A549 (cell line): ENCODE data around the gene PIK3CA. TPM values are rescaled to one million over a fixed set of nuclear protein-coding genes. Genes with fewer than 3 reads are reported as not detected.
A peak's percentile ranks its signal among the peaks of the same experiment; 100 is the strongest.
"Not testable (repeated sequence)": the region's sequence is repeated elsewhere in the genome, so short reads cannot be mapped to it uniquely, and the experiment has no call there.

ENCODE experiments used
- ATAC-seq, 2 experiments: fragments of 200-7000 bp in 1 of 2; fragments of >200 bp in 1 of 2; cut with Nextera tagmentation in 1 of 2; cut with Tn5 transposase in 1 of 2; 3 replicates each; pipeline versions ENCODE4 v1.8.0 to v1.9.1; 2018 to 2020; ENCODE audit warnings: mild to moderate bottlenecking in 1 of 2, moderate library complexity in 1 of 2
- CTCF ChIA-PET: fragments of 300-600 bp; sonication (Branson Sonifier 250); formaldehyde crosslinking; extraction: SDS; loops from one replicate; lab custom pipeline; 2021; ENCODE audit warnings: antibody characterized with exemption, inconsistent platforms; lab: Yijun Ruan, JAX
- POLR2A ChIA-PET: fragments of 350-600 bp; formaldehyde crosslinking; extraction: SDS; loops from one replicate; lab custom pipeline; 2021; ENCODE audit warnings: antibody characterized with exemption, inconsistent platforms; lab: Yijun Ruan, JAX
- DNase-seq, 2 experiments: peaks; one replicate each; pipeline versions ENCODE4 v3.0.0 to v3.0.0-alpha.2; 2011 to 2016; ENCODE audit warnings: low read depth in 1 of 2, low spot score in 1 of 2
- FAIRE-seq: peaks from 2 replicates; lab custom pipeline; 2011; peaks lifted over from hg19 to GRCh38; lab: Jason Lieb, UNC
- H3K27ac ChIP-seq, 2 experiments: fragments of >200 bp; sonication (Bioruptor Twin); formaldehyde crosslinking; 3 replicates each; pipeline ENCODE4 v1.5.1; 2016 to 2017
- H3K4me1 ChIP-seq: fragments of >200 bp; sonication (Bioruptor Twin); formaldehyde crosslinking; 3 replicates; pipeline ENCODE4 v1.6.1; 2016
- H3K4me2 ChIP-seq: fragments of >200 bp; sonication (Bioruptor Twin); formaldehyde crosslinking; 3 replicates; pipeline ENCODE4 v1.6.1; 2016
- H3K4me3 ChIP-seq: fragments of >200 bp; sonication (Bioruptor Twin); formaldehyde crosslinking; 3 replicates; pipeline ENCODE4 v1.5.1; 2016
- H3K9me3 ChIP-seq: fragments of >200 bp; sonication (Bioruptor Twin); formaldehyde crosslinking; 3 replicates; pipeline ENCODE4 v1.6.1; 2016
- CBX8 ChIP-seq: fragments of 200-600 bp; sonication (generic); IDR thresholded peaks from 2 replicates; pipeline ENCODE4 v1.6.1; 2016
- CHD4 ChIP-seq: fragments of 200-600 bp; sonication (generic); IDR thresholded peaks from 2 replicates; pipeline ENCODE4 v1.6.1; 2016; ENCODE audit warnings: antibody characterized with exemption, mild to moderate bottlenecking, borderline replicate concordance
- E2F6 ChIP-seq: IDR thresholded peaks from 2 replicates; pipeline ENCODE4 v1.6.1; 2012; ENCODE audit warnings: low read depth, borderline replicate concordance
- EP300 ChIP-seq, 2 experiments: fragments of >200 bp; sonication (Bioruptor Twin); formaldehyde crosslinking; IDR thresholded peaks; 2 replicates in 1 of 2; 3 replicates in 1 of 2; pipeline ENCODE4 v1.6.1; 2016 to 2017
- FOXS1 ChIP-seq: fragments of 250-450 bp; sonication (Bioruptor Pico); IDR thresholded peaks from 2 replicates; pipeline ENCODE4 v1.5.0; 2020; ENCODE audit warnings: mild to moderate bottlenecking, moderate library complexity
- HDAC2 ChIP-seq: fragments of 200-600 bp; sonication (generic); IDR thresholded peaks from 2 replicates; pipeline ENCODE4 v1.6.1; 2016
- HES2 ChIP-seq: fragments of >200 bp; sonication (Bioruptor Twin); formaldehyde crosslinking; IDR thresholded peaks from 2 replicates; pipeline ENCODE4 v1.6.1; 2016
- HEYL ChIP-seq: fragments of 250-450 bp; sonication (Bioruptor Pico); IDR thresholded peaks from 2 replicates; pipeline ENCODE4 v1.8.0; 2021; ENCODE audit warnings: mild to moderate bottlenecking, moderate library complexity
- KDM5A ChIP-seq: fragments of 200-600 bp; sonication (generic); IDR thresholded peaks from 2 replicates; pipeline ENCODE4 v1.6.1; 2016; ENCODE audit warnings: antibody characterized with exemption, mild to moderate bottlenecking
- NPAS2 ChIP-seq: fragments of 250-450 bp; sonication (Bioruptor Pico); IDR thresholded peaks from 2 replicates; pipeline ENCODE4 v1.8.0; 2022; ENCODE audit warnings: mild to moderate bottlenecking, moderate library complexity, borderline replicate concordance
- NR3C1 ChIP-seq: fragments of >200 bp; sonication (Bioruptor Twin); formaldehyde crosslinking; IDR thresholded peaks from 3 replicates; pipeline ENCODE4 v1.6.1; 2017
- PBX3 ChIP-seq: IDR thresholded peaks from 2 replicates; pipeline ENCODE4 v1.6.1; 2012
- PHF8 ChIP-seq: fragments of 200-600 bp; sonication (generic); IDR thresholded peaks from 2 replicates; pipeline ENCODE4 v1.6.1; 2016; ENCODE audit warnings: low read depth, mild to moderate bottlenecking, antibody characterized with exemption, moderate library complexity, borderline replicate concordance
- POLR2A ChIP-seq: IDR thresholded peaks from 2 replicates; pipeline ENCODE4 v1.6.1; 2012; ENCODE audit warnings: mild to moderate bottlenecking, low read length
- POLR2AphosphoS2 ChIP-seq: conservative IDR thresholded peaks from 2 replicates; pipeline ENCODE4 v1.6.1; 2012; ENCODE audit warnings: low read length, improper control_type of control experiment, inconsistent platforms
- RAD21 ChIP-seq, 2 experiments: fragments of >200 bp in 1 of 2; sonication (Bioruptor Twin) in 1 of 2; formaldehyde crosslinking in 1 of 2; IDR thresholded peaks in 1 of 2; conservative IDR thresholded peaks in 1 of 2; 2 replicates in 1 of 2; 3 replicates in 1 of 2; pipeline ENCODE4 v1.6.1; 2012 to 2018; ENCODE audit warnings: inconsistent platforms in 1 of 2
- RNF2 ChIP-seq: fragments of 200-600 bp; sonication (generic); IDR thresholded peaks from 2 replicates; pipeline ENCODE4 v1.6.1; 2016; ENCODE audit warnings: low read depth, mild to moderate bottlenecking, antibody characterized with exemption, moderate library complexity, borderline replicate concordance
- SREBF2 ChIP-seq: fragments of 450-650 bp; IDR thresholded peaks from 2 replicates; pipeline ENCODE4 v1.6.1; 2014; ENCODE audit warnings: mild to moderate bottlenecking, moderate library complexity
- TFCP2L1 ChIP-seq: fragments of 250-450 bp; sonication (Bioruptor Pico); IDR thresholded peaks from 2 replicates; pipeline ENCODE4 v1.5.0; 2021; ENCODE audit warnings: mild to moderate bottlenecking
- TP53 ChIP-seq: fragments of 250-450 bp; sonication (Bioruptor Pico); IDR thresholded peaks from 2 replicates; pipeline ENCODE4 v1.5.0; 2021; ENCODE audit warnings: mild to moderate bottlenecking, moderate library complexity
- ZSCAN20 ChIP-seq: fragments of 250-450 bp; sonication (Bioruptor Pico); IDR thresholded peaks from 2 replicates; pipeline ENCODE4 v1.8.0; 2022; ENCODE audit warnings: mild to moderate bottlenecking, moderate library complexity
- WGBS: methylation state at CpG from one replicate; pipeline ENCODE4 v1.1.6; 2017; ENCODE audit errors: missing lambda C conversion rate; 5-methylcytosine and 5-hydroxymethylcytosine counted together
- polyA plus RNA-seq, 4 experiments: library from polyadenylated mRNA; depleted of rRNA in 3 of 4; stranded (reverse); fragments of >200 nt; fragmentation: RNase III in 1 of 4; extraction: RNeasy Plus Mini Kit Qiagen cat#74134 plus additional on column Dnase treatment in 1 of 4; gene quantifications; 2 replicates in 3 of 4; 3 replicates in 1 of 4; pipeline ENCODE4 v1.2.3, GENCODE V29; 2011 to 2017

Gene PIK3CA
- polyA plus RNA-seq, 2 of the 4 experiments (the other 2 are of a cell fraction), result 6.2 to 10.3 TPM

- FAIRE-seq (no peak), ATAC-seq (no peak), DNase-seq (no peak)
- ChIA-PET POLR2A (no interaction called here), CTCF (no interaction called here)
- WGBS, result 47% methylated on average over 6 of the region's 6 CpGs
- H3K4me2 ChIP-seq, result peak within 1 kb of the TSS; percentile 49; the same call in 2 of the 3 replicates
- no peaks in the 10 kb centered on the region for H3K9me3 ChIP-seq
- no peak for TF ChIP-seq CHD4
- no peak for TF ChIP-seq EP300 (IDR thresholded peaks at IDR 0.05)
- TF ChIP-seq TFCP2L1 (CRISPR knock-in tag), result no peak
- peak within 1 kb of the TSS in 1 of 2 experiments; percentile 23; a peak in 1 of 6 replicates for H3K27ac ChIP-seq
- 0 out of 3 replicates have a peak, but pooled peaks cover 5% of the 10 kb centered on the region for H3K4me1 ChIP-seq
- H3K4me3 ChIP-seq, result no peak within 1 kb of the TSS
Measured at GRCh38 chr3:179250803-179251476, 102.8 kb downstream of the PIK3CA start, which contains the start of gene KCNMB3. Gene KCNMB3 (minus strand): TSS chr3:179251114. CDS start chr3:179250990, 124 bp downstream.

GRCh38 chr3:179256813-179257212 is 108.7 kb downstream of the PIK3CA start:
- Histone ChIP-seq H3K9me3 (peaks cover 7% of the 10 kb centered on the region; the same call in 1 of the 3 replicates), H3K4me1 (no peaks in the 10 kb centered on the region), H3K4me2 (no peak overlapping the region), H3K27ac (no peak overlapping the region), H3K4me3 (no peak overlapping the region)
- no peak for DNase-seq
- ChIA-PET POLR2A (no interaction called here), CTCF (no interaction called here)
- FAIRE-seq, result no peak
- ATAC-seq, result no peak
- WGBS, result 87% methylated on average over 2 of the region's 2 CpGs
- TF ChIP-seq POLR2AphosphoS2, result no peak
- TF ChIP-seq SREBF2, result no peak
- TF ChIP-seq NPAS2, result no peak
- TF ChIP-seq HES2, result no peak
- no peak for TF ChIP-seq NR3C1
- TF ChIP-seq FOXS1, result no peak
- TF ChIP-seq KDM5A, result no peak
- no peak for TF ChIP-seq RNF2
- no peak for TF ChIP-seq CHD4

GRCh38 chr3:179257742-179258141 is 109.6 kb downstream of the PIK3CA start:
- 97% methylated on average over 11 of the region's 11 CpGs for WGBS
- H3K4me1 ChIP-seq, H3K27ac ChIP-seq, DNase-seq, POLR2A ChIA-PET, CTCF ChIA-PET, ATAC-seq, H3K4me3 ChIP-seq, FAIRE-seq, H3K4me2 ChIP-seq, H3K9me3 ChIP-seq: not testable (repeated sequence)

- Histone ChIP-seq H3K4me2 (no peak overlapping the region), H3K4me1 (no peaks in the 10 kb centered on the region), H3K27ac (no peak overlapping the region)
- WGBS, result 69% methylated on average over 5 of the region's 5 CpGs
- POLR2A ChIA-PET, result no interaction called here
- no peak for ATAC-seq
- TF ChIP-seq E2F6 (no peak), SREBF2 (no peak), ZSCAN20 (CRISPR knock-in tag) (no peak), POLR2A (no peak), HEYL (CRISPR knock-in tag) (no peak), CBX8 (no peak), TP53 (no peak), PBX3 (no peak), PHF8 (no peak), RAD21 (conservative IDR thresholded peaks at IDR 0.05 in 1 of 2, IDR thresholded peaks at IDR 0.05 in 1 of 2) (no peak), HDAC2 (no peak)
- TF ChIP-seq, all 56 proteins: peak for 0
- no peak overlapping the region for H3K4me3 ChIP-seq
- H3K9me3 ChIP-seq, result peaks cover 7% of the 10 kb centered on the region; the same call in 1 of the 3 replicates
- FAIRE-seq (no peak), DNase-seq (no peak)
- CTCF ChIA-PET, result no interaction called here
Measured at GRCh38 chr3:179258820-179259219, 110.7 kb downstream of the PIK3CA start.

GRCh38 chr3:179259959-179260756 is 112.0 kb downstream of the PIK3CA start:
- H3K4me3 ChIP-seq, FAIRE-seq, H3K27ac ChIP-seq, DNase-seq, ATAC-seq, H3K4me1 ChIP-seq, H3K9me3 ChIP-seq: not testable (repeated sequence)
- H3K4me2 ChIP-seq, result peak overlapping the region; percentile 74
- ChIA-PET CTCF (interaction anchor here (1.0 kb wide), 1 partner anchor 12 kb away, joined by 5 read pairs; no protein-coding TSS in a partner anchor), POLR2A (interaction anchor here (0.6 kb wide), 1 partner anchor 112 kb away, joined by 4 read pairs; no protein-coding TSS in a partner anchor)
- WGBS, result 96% methylated on average over 8 of the region's 9 CpGs
